ENCODE results near the gene PRDX3.
A peak's percentile ranks its signal among the peaks of the same experiment; 100 is the strongest.

The PRDX3 gene

DNA sequence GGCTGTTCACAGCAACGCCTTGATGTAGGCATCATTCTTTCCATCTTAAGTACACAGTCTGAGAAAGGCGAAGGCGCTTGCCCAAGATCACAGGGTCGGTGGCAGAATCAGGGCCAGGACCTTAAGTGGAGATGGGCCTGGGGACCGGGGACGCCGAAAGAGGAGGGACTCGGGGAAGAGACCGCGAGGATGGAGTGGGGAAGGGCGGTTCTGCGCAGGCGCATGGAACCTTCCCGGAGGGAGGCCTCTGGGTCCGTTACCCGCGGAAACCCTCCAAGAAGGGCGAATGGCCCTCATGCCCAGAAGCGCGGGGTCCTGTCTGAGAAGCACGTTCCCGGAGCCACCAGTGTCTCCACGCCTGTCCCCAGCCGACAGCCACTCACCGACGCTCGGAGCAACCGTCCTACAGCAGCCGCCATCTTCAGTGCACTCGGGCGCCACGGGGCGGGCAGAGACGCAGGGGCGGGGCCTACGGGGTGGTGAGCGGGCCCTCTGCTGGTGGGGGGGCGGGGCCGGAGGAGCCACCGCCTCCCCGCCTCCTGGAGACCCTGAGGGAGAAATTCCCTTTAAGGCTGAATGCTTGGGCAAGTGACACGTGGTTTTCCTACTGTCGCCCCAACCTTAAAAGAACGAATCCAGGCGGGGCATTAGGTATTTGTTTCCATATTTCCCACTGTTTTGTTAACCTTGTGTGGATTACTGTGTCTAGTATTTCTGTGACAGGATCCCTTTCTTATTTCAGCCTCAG is at the start of gene PRDX3:
Gene PRDX3, minus strand, starts transcription at position 441 of the 748 bp plus-strand sequence. Its CDS starts 22 bp downstream, at position 419.
- DNase-seq = peak; percentile 19 to 78

- no peak for DNase-seq
Observed at GRCh38 chr10:119227825-119228224, 49.2 kb upstream of the PRDX3 start.

- DNase-seq = no peak
Observed at GRCh38 chr10:119225083-119225658, 46.6 kb upstream of the PRDX3 start.

DNA sequence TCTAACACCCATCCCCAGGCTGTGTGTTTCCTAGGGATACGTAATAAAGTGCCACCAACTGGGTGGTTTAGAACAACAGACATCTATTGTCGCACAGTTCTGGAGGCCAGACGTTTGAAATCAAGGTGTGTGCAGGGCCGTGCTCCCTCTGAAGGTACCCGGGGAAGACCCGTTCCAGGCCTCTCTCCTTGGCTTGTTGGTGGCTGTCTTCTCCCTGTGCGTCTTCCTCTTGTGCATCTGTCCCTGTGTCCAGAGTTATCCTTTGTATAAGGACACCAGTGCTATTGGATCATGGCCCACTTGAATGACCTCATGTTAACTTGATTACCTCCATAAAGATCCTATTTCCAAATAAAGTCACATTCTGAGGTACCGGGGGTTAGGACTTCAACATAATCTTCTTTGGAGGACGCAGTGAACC is 44.4 kb upstream of the PRDX3 start:
- DNase-seq = no peak

DNA sequence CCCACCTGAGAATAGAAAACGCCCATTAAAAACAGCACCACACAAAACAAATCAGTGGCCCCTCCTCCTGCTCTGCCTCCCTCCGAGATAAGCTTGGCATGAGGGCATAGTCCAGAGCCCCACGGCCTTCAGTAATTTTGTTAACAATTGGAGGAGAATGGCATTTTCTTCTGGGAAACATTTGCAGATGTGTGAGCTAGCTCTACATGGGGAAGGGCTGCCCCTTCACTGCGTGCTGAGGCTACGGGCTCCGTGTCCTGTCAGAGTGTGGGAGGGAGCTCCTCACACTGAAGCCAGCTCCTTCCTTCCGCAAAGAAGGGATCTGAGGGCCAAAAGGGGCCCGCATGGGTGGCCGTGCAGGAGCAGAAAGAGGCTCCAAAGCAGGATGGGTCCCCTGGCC is 43.9 kb upstream of the PRDX3 start:
- DNase-seq = no peak

- no peak for DNase-seq
Observed at GRCh38 chr10:119221666-119222065, 43.1 kb upstream of the PRDX3 start.

DNA sequence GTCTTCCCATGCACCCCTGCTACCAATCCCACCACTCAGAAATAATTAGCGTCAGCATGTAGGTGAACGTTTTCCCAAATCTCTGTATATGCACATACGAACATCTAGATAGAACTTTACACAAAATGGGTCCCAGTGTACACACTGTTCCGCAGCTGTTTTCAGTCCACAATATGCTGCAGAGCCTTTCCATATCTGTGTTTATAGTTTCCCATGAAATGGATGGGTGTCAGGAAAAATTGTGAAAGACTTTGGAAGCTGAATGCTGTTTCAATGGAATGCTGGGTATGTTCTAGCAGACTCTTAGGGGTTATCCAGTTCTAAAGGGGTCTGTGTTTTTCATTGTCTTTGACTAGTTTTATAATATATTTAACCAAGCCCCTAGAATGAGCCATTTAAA is 42.6 kb upstream of the PRDX3 start:
- DNase-seq = no peak

- DNase-seq = no peak
Observed at GRCh38 chr10:119219871-119220270, 41.3 kb upstream of the PRDX3 start.

GRCh38 chr10:119217991-119218490 is 39.4 kb upstream of the PRDX3 start:
- DNase-seq = no peak

GRCh38 chr10:119217401-119217800 is 38.8 kb upstream of the PRDX3 start:
- no peak for DNase-seq

- no peak for DNase-seq
Observed at GRCh38 chr10:119216127-119216526, 37.5 kb upstream of the PRDX3 start.

GRCh38 chr10:119215371-119215770 is 36.8 kb upstream of the PRDX3 start:
- DNase-seq = no peak

DNA sequence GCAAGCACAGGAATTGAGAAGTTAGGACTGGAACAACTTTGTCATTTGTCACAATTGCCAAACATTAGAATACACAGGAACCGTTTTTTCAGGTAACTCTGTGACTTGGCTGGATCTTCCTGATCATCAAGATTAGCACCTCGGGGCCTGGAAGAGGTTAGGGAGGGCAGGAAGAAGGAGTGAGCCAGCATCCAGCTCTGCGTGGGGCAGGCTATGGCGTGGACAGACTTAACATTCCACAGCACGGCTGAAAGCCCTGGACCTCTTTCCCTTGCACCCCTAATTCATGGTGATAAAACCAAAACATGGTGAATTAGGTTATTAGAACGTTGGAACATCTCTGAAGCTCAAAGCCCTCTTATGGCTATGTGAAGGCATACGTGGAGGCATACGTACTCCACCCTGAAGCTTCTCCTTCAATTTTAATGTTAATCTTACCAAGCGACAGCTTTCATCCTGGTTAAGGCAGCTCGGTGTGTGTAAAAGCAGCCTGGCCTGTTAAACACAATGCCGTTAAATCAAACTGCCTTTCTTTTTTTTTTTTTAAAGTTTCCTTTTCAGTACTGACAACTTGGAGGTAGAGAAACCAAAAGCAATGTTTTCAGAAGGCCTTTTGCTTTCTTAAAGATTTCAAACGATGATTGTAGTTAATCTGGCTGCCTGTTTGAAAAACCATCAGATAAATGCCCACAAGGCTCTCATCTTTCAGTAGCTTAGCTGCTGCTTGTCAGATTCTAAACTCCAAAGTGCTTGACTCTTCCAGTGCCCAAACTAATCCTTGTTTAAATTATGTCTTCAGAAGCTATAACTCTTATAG is 33.2 kb upstream of the PRDX3 start:
- no peak for DNase-seq

- no peak for DNase-seq
Observed at GRCh38 chr10:119211176-119211575, 32.6 kb upstream of the PRDX3 start.

DNA sequence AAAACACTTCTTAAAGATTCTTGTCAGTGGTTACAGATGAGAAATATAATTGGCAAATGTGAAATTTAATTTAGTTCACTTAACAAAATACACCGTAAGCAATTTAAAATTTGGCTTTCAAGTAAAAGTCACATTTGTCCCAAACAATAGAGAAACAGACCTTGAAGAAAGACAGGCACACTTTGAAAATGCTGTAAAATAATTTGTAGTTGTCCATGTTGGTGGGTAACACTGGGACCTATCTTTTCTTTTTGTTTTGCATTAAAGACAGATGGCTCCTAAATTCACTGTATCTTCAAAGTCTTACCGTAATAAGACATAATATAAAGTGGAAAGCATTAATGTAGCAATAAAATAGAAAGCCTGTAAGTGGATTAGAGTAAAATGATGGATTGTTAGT is 32.0 kb upstream of the PRDX3 start:
- no peak for DNase-seq

DNA sequence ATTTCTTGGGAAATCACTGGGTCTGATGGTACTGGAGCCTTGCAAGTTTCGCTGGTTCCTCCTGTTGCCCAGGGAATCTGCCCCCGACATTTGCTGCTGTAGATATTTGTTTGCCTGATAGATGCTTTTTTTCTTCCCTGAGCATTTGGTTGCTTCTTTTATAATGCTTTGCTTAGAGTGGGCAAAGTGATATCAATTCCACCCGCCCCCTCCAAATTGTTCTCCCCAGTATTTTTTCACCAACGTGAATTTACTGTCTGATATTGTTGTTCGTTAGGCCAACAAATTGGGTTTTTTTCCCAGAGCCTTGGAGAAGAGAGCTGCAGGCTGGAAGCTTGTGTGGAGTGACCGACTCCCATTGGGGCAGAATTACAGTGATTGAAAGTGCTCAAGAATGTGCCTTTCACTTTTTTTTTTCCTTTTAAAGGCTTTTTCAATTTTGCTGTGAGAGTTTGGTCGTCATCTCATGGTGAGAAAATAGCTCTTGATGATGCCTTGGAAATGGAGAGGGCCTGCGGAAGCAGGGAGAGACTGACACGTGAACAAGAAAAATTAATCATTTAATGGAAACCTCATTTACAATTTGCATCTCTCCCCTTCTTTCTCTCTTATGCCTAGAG is 31.2 kb upstream of the PRDX3 start:
- no peak for DNase-seq

- DNase-seq = no peak
Observed at GRCh38 chr10:119209035-119209735, 30.6 kb upstream of the PRDX3 start.

GRCh38 chr10:119208553-119208940 is 29.9 kb upstream of the PRDX3 start:
- no peak for DNase-seq

- DNase-seq = no peak
Observed at GRCh38 chr10:119207713-119208552, 29.3 kb upstream of the PRDX3 start.

- peak; percentile 55 to 56 for DNase-seq
Observed at GRCh38 chr10:119207366-119207666, 28.7 kb upstream of the PRDX3 start, which contains the start of gene GRK5. TSS of gene GRK5 (plus strand) at chr10:119207571. CDS start at chr10:119207918, 347 bp downstream.

DNA sequence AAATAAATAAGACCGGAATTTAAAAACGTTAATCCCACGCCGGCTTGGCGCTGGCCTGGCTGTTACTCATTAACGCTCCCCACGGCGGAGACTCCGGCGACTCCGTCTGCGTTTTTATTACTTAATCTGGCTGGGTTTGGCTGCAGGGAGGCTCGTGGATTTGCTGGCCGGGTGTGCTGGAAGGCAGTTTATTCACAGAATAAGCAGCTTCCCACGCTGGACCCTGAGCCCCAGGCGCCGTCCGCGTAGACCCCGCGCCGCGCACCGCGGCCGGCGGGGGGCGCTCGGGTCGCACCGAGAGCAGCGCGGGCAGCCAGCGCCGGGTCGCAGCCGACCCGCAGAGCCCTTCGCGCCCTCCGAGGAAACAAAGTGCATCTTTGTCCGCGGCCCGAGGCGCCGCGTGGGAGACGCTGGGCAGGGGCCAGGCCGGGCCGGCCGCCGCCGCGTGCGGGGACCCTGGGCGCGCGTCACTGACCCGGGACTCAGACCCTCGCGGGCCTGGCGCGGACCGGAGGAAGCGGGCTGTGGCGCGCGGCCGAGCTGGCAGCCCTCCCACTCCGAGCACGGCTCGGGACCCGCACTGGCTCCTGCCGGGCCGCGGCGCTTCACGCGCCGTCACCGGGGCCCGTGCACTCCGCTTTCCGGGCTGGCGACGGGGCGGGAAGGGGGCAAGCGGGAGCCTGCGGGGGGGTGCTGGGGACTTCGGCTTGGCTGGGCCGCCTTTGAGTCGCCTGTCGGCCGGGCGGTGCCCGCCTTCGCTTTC is 28.2 kb upstream of the PRDX3 start:
- no peak for DNase-seq

All from cerebellar nuclear complex (tissue), 1 donor.